ENCODE data around the gene NTM. TPM values are rescaled to one million over a fixed set of nuclear protein-coding genes. Genes with fewer than 3 reads are reported as not detected.
"Not testable (repeated sequence)": the region's sequence is repeated elsewhere in the genome, so short reads cannot be mapped to it uniquely, and the experiment has no call there.

The NTM gene
- total RNA-seq, 2 donors from 2014 or later, result not detected

DNA sequence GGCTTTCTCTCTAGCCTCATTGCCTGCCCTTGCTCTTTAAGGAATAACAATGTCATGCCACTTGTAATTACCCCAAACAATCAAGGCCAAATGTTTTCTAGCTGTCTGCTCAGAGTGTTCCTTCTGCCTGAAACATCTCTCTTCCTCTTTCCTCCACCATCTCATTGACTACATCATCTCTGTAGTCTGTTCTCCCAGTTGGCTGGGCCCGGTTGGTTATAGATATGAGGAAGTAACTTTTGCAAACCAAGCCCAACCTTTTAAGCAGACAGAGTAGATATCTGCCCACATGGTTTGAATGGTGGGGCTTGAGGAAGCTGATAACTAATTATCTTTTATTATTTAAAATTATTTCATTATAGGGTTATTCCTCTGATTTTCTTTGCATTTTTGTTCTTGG, 104.5 kb downstream of the NTM start:
- Mint-ChIP-seq H3K4me1 (no peaks in the 10 kb centered on the region), H3K27ac (no peak overlapping the region), H3K9me3 (peaks cover 6% of the 10 kb centered on the region), H3K4me3 (no peak overlapping the region), H3K27me3 (peaks cover 11% of the 10 kb centered on the region), H3K36me3 (ENCODE audit: low read depth) (no peaks in the 10 kb centered on the region)
- no peak for ATAC-seq (replicated peaks)

GRCh38 chr11:131476266-131476665, 105.9 kb downstream of the NTM start:
- H3K9me3 Mint-ChIP-seq, result peaks cover 6% of the 10 kb centered on the region
- H3K27me3 Mint-ChIP-seq, result peaks cover 15% of the 10 kb centered on the region
- no peak overlapping the region for H3K27ac Mint-ChIP-seq
- no peaks in the 10 kb centered on the region for H3K36me3 Mint-ChIP-seq (ENCODE audit: low read depth)
- H3K4me3 Mint-ChIP-seq, result no peak overlapping the region
- no peak for ATAC-seq (replicated peaks)
- H3K4me1 Mint-ChIP-seq, result no peaks in the 10 kb centered on the region

- peaks cover 12% of the 10 kb centered on the region for H3K27me3 Mint-ChIP-seq
- no peaks in the 10 kb centered on the region for H3K4me1 Mint-ChIP-seq
- no peak overlapping the region for H3K27ac Mint-ChIP-seq
- ATAC-seq (replicated peaks), result no peak
- H3K36me3 Mint-ChIP-seq (ENCODE audit: low read depth), result no peaks in the 10 kb centered on the region
- peaks cover 6% of the 10 kb centered on the region for H3K9me3 Mint-ChIP-seq
- no peak overlapping the region for H3K4me3 Mint-ChIP-seq
Measured at GRCh38 chr11:131478341-131478740, 107.9 kb downstream of the NTM start.

GRCh38 chr11:131481303-131481702, 110.9 kb downstream of the NTM start:
- Mint-ChIP-seq H3K27me3 (peaks cover 8% of the 10 kb centered on the region), H3K27ac (no peak overlapping the region)

GRCh38 chr11:131481971-131482370, 111.6 kb downstream of the NTM start:
- no peaks in the 10 kb centered on the region for H3K4me1 Mint-ChIP-seq
- peaks cover 8% of the 10 kb centered on the region for H3K27me3 Mint-ChIP-seq
- no peaks in the 10 kb centered on the region for H3K9me3 Mint-ChIP-seq
- no peak overlapping the region for H3K4me3 Mint-ChIP-seq
- no peak for ATAC-seq (replicated peaks)
- no peak overlapping the region for H3K27ac Mint-ChIP-seq
- no peaks in the 10 kb centered on the region for H3K36me3 Mint-ChIP-seq (ENCODE audit: low read depth)

More at GRCh38 chr11:131481303-131481702, 110.9 kb downstream of the NTM start:
- Mint-ChIP-seq H3K4me1 (no peaks in the 10 kb centered on the region), H3K36me3 (ENCODE audit: low read depth) (no peaks in the 10 kb centered on the region), H3K9me3 (no peaks in the 10 kb centered on the region), H3K4me3 (no peak overlapping the region)
- ATAC-seq (replicated peaks), result no peak

GRCh38 chr11:131483453-131483852, 113.0 kb downstream of the NTM start:
- ATAC-seq (replicated peaks), result no peak
- no peak overlapping the region for H3K4me3 Mint-ChIP-seq
- no peaks in the 10 kb centered on the region for H3K9me3 Mint-ChIP-seq
- H3K4me1 Mint-ChIP-seq, result no peaks in the 10 kb centered on the region
- H3K36me3 Mint-ChIP-seq (ENCODE audit: low read depth), result no peaks in the 10 kb centered on the region
- peaks cover 8% of the 10 kb centered on the region for H3K27me3 Mint-ChIP-seq
- H3K27ac Mint-ChIP-seq, result no peak overlapping the region

- no peak for ATAC-seq (replicated peaks)
- no peaks in the 10 kb centered on the region for H3K9me3 Mint-ChIP-seq
- no peak overlapping the region for H3K4me3 Mint-ChIP-seq
- H3K27ac Mint-ChIP-seq, result no peak overlapping the region
- H3K36me3 Mint-ChIP-seq (ENCODE audit: low read depth), result no peaks in the 10 kb centered on the region
- H3K4me1 Mint-ChIP-seq, result no peaks in the 10 kb centered on the region
- peaks cover 8% of the 10 kb centered on the region for H3K27me3 Mint-ChIP-seq
Measured at GRCh38 chr11:131483877-131484276, 113.5 kb downstream of the NTM start.

DNA sequence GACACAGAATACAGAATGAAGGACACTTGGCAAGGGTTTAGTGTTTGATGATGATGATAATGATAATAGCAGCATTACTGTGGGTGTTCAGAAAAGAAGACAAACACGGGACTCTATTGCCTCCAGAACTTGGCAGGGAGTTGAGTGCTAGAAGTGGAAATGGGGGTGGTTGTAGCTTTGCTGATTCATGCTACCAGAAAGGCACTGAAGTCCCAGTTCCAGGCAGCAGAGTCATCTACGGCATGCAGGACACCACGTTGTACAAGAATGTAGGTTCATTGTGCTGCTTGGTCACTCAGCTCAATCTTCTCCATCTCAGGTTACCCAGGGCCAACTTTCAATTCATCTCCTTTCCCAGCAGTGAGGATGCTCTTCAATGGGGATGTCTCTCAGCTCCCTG, 115.7 kb downstream of the NTM start:
- H3K9me3 Mint-ChIP-seq, result no peaks in the 10 kb centered on the region
- H3K36me3 Mint-ChIP-seq (ENCODE audit: low read depth), result no peaks in the 10 kb centered on the region
- no peak for ATAC-seq (replicated peaks)
- H3K4me1 Mint-ChIP-seq, result no peaks in the 10 kb centered on the region
- H3K27me3 Mint-ChIP-seq, result peaks cover 5% of the 10 kb centered on the region
- H3K27ac Mint-ChIP-seq, result no peak overlapping the region
- H3K4me3 Mint-ChIP-seq, result no peak overlapping the region

GRCh38 chr11:131486937-131487635, 116.7 kb downstream of the NTM start:
- Mint-ChIP-seq H3K4me1 (no peaks in the 10 kb centered on the region), H3K4me3 (no peak overlapping the region), H3K36me3 (ENCODE audit: low read depth) (no peaks in the 10 kb centered on the region), H3K9me3 (no peaks in the 10 kb centered on the region), H3K27me3 (peaks cover 3% of the 10 kb centered on the region), H3K27ac (no peak overlapping the region)
- no peak for ATAC-seq (replicated peaks)

DNA sequence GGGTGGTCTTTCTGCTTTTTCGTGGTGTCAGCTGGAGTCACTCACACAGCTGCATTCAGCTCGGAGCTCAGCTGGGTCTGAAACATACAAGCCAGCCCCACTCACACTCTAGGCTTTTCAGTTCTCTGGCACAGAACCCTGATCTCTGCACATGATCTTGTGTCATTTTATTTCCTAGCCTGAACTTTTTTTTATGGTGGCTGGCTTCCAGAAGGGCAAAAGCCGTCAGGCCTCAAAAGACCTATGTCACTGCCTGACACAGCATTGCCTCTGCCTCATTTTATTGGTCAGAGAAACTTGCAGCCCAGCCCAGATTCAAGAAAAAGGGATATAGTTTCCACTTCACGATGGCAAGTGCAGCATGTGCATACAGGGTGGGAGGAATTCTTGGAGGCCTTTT, 117.8 kb downstream of the NTM start:
- Mint-ChIP-seq H3K27me3 (peaks cover 6% of the 10 kb centered on the region), H3K27ac (no peak overlapping the region), H3K36me3 (ENCODE audit: low read depth) (no peaks in the 10 kb centered on the region), H3K4me1 (no peaks in the 10 kb centered on the region), H3K9me3 (no peaks in the 10 kb centered on the region), H3K4me3 (no peak overlapping the region)
- no peak for ATAC-seq (replicated peaks)

- Mint-ChIP-seq H3K27me3 (peaks cover 6% of the 10 kb centered on the region), H3K9me3 (no peaks in the 10 kb centered on the region), H3K4me3 (no peak overlapping the region), H3K27ac (no peak overlapping the region), H3K4me1 (no peaks in the 10 kb centered on the region), H3K36me3 (ENCODE audit: low read depth) (no peaks in the 10 kb centered on the region)
- ATAC-seq (replicated peaks), result no peak
Measured at GRCh38 chr11:131491503-131491902, 121.1 kb downstream of the NTM start.

DNA sequence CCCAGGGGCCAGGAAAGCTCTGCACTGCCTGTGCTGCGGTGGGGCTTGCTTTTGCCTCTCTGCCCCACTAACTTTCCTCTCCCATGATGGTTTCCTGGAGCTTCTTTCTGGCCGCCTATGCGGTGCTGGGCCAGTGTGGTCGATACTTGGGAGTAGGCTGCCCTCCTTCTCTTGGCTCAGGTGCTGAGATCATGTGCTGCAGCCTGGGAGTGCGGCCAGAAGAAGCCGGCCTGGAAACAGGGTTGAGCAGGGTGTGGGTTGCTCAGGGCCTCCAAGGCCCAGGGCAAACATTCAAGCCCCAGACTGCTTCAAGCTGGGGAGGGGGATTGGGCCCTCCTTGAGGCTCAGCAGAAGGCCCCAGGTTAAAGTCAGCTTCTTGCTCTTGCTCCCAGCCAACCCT, 125.0 kb downstream of the NTM start:
- Mint-ChIP-seq H3K9me3 (no peaks in the 10 kb centered on the region), H3K4me3 (no peak overlapping the region), H3K36me3 (ENCODE audit: low read depth) (no peaks in the 10 kb centered on the region), H3K27me3 (peaks cover 3% of the 10 kb centered on the region), H3K4me1 (no peaks in the 10 kb centered on the region), H3K27ac (no peak overlapping the region)
- no peak for ATAC-seq (replicated peaks)

DNA sequence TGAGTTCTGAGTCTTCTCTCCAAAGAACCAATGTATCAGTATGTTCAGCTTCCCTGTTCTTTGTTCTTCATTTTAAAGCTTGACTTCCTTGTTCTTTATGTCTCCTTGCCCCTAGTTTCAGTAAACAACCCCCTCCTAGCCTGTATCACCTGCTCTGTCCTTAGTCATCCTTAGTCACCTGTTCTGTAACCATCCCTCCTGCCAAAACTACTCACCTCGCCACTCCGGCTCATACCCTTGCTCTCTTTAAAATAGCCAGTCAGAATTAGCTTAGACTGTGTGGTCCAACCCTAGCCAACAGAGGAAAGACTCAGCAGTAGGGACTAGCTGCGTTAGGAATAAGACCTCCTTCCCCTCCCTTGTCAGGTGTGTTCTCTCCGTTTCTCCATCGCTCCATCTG, 127.3 kb downstream of the NTM start:
- not testable (repeated sequence) for H3K4me3 Mint-ChIP-seq; ATAC-seq (replicated peaks); H3K27me3 Mint-ChIP-seq; H3K9me3 Mint-ChIP-seq; H3K36me3 Mint-ChIP-seq (ENCODE audit: low read depth); H3K27ac Mint-ChIP-seq; H3K4me1 Mint-ChIP-seq

DNA sequence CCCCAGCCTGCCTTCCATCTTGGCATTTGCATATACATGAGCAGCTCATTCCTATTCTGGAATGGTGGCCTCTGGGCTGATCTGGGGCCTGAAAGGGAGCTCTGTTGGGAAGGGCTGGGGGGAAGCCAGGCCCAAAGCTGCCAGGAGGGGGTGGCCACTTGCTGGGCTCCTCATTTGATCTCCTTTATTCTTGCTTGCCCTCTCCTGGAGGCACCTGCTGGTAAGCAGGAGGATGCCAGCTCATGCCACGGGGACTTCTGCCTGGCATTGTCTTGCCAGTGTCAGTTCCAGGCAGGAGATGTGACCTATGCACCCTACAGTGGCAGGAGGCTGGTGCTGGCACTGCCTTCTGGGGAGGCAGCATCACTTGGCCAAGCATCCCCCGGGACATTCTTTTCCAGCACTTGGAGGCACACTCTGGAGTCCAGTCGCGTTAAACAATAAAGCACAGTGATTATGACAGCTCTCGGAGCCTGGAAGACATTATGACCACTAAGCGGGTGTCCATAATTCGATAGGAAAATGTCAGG, 128.3 kb downstream of the NTM start:
- no peak overlapping the region for H3K4me3 Mint-ChIP-seq
- H3K27ac Mint-ChIP-seq, result no peak overlapping the region
- H3K36me3 Mint-ChIP-seq (ENCODE audit: low read depth), result no peaks in the 10 kb centered on the region
- H3K27me3 Mint-ChIP-seq, result no peaks in the 10 kb centered on the region
- no peaks in the 10 kb centered on the region for H3K4me1 Mint-ChIP-seq
- H3K9me3 Mint-ChIP-seq, result peaks cover 8% of the 10 kb centered on the region
- ATAC-seq (replicated peaks), result no peak

DNA sequence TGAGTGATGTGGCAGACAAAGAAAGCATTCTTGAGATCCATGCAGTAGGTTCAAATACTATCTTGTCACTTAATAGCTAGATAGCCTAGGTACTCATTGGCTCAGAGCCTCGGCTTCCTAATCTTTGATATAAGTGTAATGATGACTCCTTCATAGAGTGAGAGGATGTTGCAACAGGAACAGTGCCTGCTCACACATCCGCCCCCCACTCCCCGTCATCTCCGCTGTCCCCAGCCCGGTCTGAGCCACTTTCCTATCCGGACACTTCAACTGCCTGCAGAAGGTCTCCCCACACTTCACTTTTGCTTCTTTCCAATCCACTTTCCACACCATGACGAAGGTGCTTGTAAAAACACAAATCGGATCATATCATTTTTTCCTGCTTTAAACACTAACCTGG, 128.8 kb downstream of the NTM start:
- no peak for ATAC-seq (replicated peaks)
- Mint-ChIP-seq H3K4me3 (no peak overlapping the region), H3K27me3 (no peaks in the 10 kb centered on the region), H3K36me3 (ENCODE audit: low read depth) (no peaks in the 10 kb centered on the region), H3K9me3 (peaks cover 8% of the 10 kb centered on the region), H3K27ac (no peak overlapping the region), H3K4me1 (no peaks in the 10 kb centered on the region)

DNA sequence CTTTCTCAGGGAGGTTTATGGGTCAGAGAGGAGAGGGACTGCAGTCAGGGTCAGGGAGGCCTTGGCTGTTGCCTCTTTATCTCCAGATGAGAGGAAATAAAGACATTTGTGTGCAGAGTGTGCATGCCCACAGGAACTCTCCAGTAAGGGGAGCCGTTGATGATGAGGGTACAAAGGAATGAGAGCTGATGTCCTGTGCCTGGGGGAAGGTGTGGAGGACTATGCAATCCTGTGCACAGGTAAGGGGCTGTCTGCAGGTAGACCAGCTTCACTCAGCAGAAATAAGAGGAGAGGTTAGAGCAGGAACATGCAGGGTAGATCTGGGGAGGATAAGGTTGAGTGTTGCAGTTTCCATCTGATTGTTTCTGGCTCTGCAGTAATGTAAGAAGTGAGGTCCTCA, 132.6 kb downstream of the NTM start:
- Mint-ChIP-seq H3K27ac (no peak overlapping the region), H3K9me3 (peaks cover 8% of the 10 kb centered on the region), H3K27me3 (peaks cover 3% of the 10 kb centered on the region), H3K4me1 (no peaks in the 10 kb centered on the region), H3K36me3 (ENCODE audit: low read depth) (no peaks in the 10 kb centered on the region), H3K4me3 (no peak overlapping the region)
- ATAC-seq (replicated peaks), result no peak
